Caco-2 (cell line): ENCODE results near the gene AXIN1. TPM values are rescaled to one million over a fixed set of nuclear protein-coding genes. Genes with fewer than 3 reads are reported as not detected.
A peak's percentile ranks its signal among the peaks of the same experiment; 100 is the strongest.

Experiments
- BruUV-seq: library from RNA; stranded (reverse); fragments of 400-500 nt; replicated peaks from 2 replicates; lab custom pipeline; 2021; lab: Mats Ljungman, UMichigan
- CTCF ChIA-PET: fragments of 300-600 bp; sonication (Branson Sonifier 250); formaldehyde crosslinking; loops from one replicate; lab custom pipeline; 2022; ENCODE audit warnings: antibody characterized with exemption; lab: Charles Lee
- POLR2A ChIA-PET: fragments of 300-600 bp; sonication (Branson Sonifier 250); formaldehyde crosslinking; loops from one replicate; lab custom pipeline; 2022; ENCODE audit warnings: antibody characterized with exemption; lab: Charles Lee
- DNase-seq, 2 experiments: peaks; one replicate each; pipeline versions ENCODE4 v3.0.0 to v3.0.0-alpha.2; 2020 to 2022
- H3K27me3 ChIP-seq: replicated peaks from 2 replicates; pipeline ENCODE4 v1.6.0; 2011; ENCODE audit warnings: low read length; ENCODE audit not compliant: control insufficient read depth, insufficient read depth
- H3K36me3 ChIP-seq: 2 replicates; pipeline ENCODE4 v1.5.1; 2011; ENCODE audit warnings: low read length; ENCODE audit not compliant: control insufficient read depth, insufficient read depth
- H3K4me1 ChIP-seq: fragments of 250-450 bp; sonication (Bioruptor Pico); 2 replicates; pipeline ENCODE4 v1.5.1; 2020; ENCODE audit warnings: mild to moderate bottlenecking
- H3K4me3 ChIP-seq: 2 replicates; pipeline ENCODE4 v1.5.1; 2011; ENCODE audit warnings: low read depth, mild to moderate bottlenecking, control low read depth, low read length
- H3K9me3 ChIP-seq: fragments of 250-450 bp; sonication (Bioruptor Pico); 2 replicates; pipeline ENCODE4 v1.5.1; 2020; ENCODE audit warnings: mild to moderate bottlenecking, moderate library complexity
- H3K27ac Mint-ChIP-seq: one replicate; pipeline ENCODE4 v1.8.0; 2022; ENCODE audit warnings: mixed read lengths; ENCODE audit not compliant: unreplicated experiment
- H3K27me3 Mint-ChIP-seq: one replicate; pipeline ENCODE4 v1.8.0; 2022; ENCODE audit warnings: mixed read lengths; ENCODE audit not compliant: insufficient read depth, unreplicated experiment
- H3K36me3 Mint-ChIP-seq: one replicate; pipeline ENCODE4 v1.8.0; 2022; ENCODE audit warnings: mild to moderate bottlenecking, mixed read lengths; ENCODE audit not compliant: insufficient read depth, unreplicated experiment
- H3K4me1 Mint-ChIP-seq: one replicate; pipeline ENCODE4 v1.8.0; 2022; ENCODE audit warnings: low read depth, mixed read lengths; ENCODE audit not compliant: unreplicated experiment
- H3K4me3 Mint-ChIP-seq: one replicate; pipeline ENCODE4 v1.8.0; 2022; ENCODE audit warnings: mild to moderate bottlenecking, moderate library complexity, mixed read lengths; ENCODE audit not compliant: unreplicated experiment
- H3K9me3 Mint-ChIP-seq: one replicate; pipeline ENCODE4 v1.8.0; 2022; ENCODE audit warnings: mixed read lengths; ENCODE audit not compliant: unreplicated experiment
- CTCF ChIP-seq, 2 experiments: fragments of 200-600 bp in 1 of 2; IDR thresholded peaks; 1 replicate in 1 of 2; 2 replicates in 1 of 2; pipeline versions ENCODE4 v1.5.1 to v1.8.0; 2011 to 2022; ENCODE audit warnings: antibody characterized with exemption in 1 of 2, control low read depth in 1 of 2, inconsistent platforms in 1 of 2, low read depth in 1 of 2, low read length in 1 of 2, mild to moderate bottlenecking in 1 of 2, moderate library complexity in 1 of 2; ENCODE audit not compliant: insufficient read depth in 1 of 2, severe bottlenecking in 1 of 2, unreplicated experiment in 1 of 2
- intact Hi-C: fragments of 100-400 bp; cut with micrococcal nuclease; formaldehyde crosslinking; loops from one replicate; pipeline ENCODE4 v1.10.0; 2022; ENCODE audit not compliant: unreplicated experiment
- total RNA-seq: library from RNA; stranded (reverse); gene quantifications from 2 replicates; pipeline ENCODE4 v1.2.3, GENCODE V29; 2022

AXIN1 gene
- total RNA-seq, 1 experiment from 2014 or later: 34.5 TPM

- no peaks in the 10 kb centered on the region for H3K4me1 Mint-ChIP-seq
- peak overlapping the region; percentile 91 for H3K4me3 Mint-ChIP-seq
- BruUV-seq: no TSS peak
- no peak for TF ChIP-seq CTCF (IDR thresholded peaks at IDR 0.05; ENCODE audit: insufficient read depth in 1 of 2, low read depth in 1 of 2, low read length in 1 of 2, severe bottlenecking in 1 of 2, unreplicated experiment in 1 of 2)
- POLR2A ChIA-PET: no interaction called here
- H3K27me3 Mint-ChIP-seq: no peaks in the 10 kb centered on the region
- Histone ChIP-seq H3K4me3 (no peak overlapping the region), H3K9me3 (no peaks in the 10 kb centered on the region), H3K36me3 (peaks cover 2% of the 10 kb centered on the region), H3K4me1 (no peaks in the 10 kb centered on the region), H3K27me3 (no peaks in the 10 kb centered on the region)
- no peak for DNase-seq
- CTCF ChIA-PET: no interaction called here
- intact Hi-C loops: no loop called here
- H3K27ac Mint-ChIP-seq: no peak overlapping the region
- no peaks in the 10 kb centered on the region for H3K9me3 Mint-ChIP-seq
- H3K36me3 Mint-ChIP-seq: peaks cover 42% of the 10 kb centered on the region
Observed at GRCh38 chr16:369275-369865, 16.8 kb upstream of the AXIN1 start.

GRCh38 chr16:368388-369158 is 16.1 kb upstream of the AXIN1 start:
- H3K27ac Mint-ChIP-seq: no peak overlapping the region
- Histone ChIP-seq H3K4me3 (no peak overlapping the region), H3K4me1 (no peaks in the 10 kb centered on the region), H3K9me3 (no peaks in the 10 kb centered on the region), H3K27me3 (no peaks in the 10 kb centered on the region), H3K36me3 (peaks cover 2% of the 10 kb centered on the region)
- no peaks in the 10 kb centered on the region for H3K4me1 Mint-ChIP-seq
- no peak overlapping the region for H3K4me3 Mint-ChIP-seq
- no peaks in the 10 kb centered on the region for H3K9me3 Mint-ChIP-seq
- ChIA-PET POLR2A (no interaction called here), CTCF (no interaction called here)
- TF ChIP-seq CTCF (IDR thresholded peaks at IDR 0.05; ENCODE audit: insufficient read depth in 1 of 2, low read depth in 1 of 2, low read length in 1 of 2, severe bottlenecking in 1 of 2, unreplicated experiment in 1 of 2): no peak
- intact Hi-C loops: no loop called here
- no TSS peak for BruUV-seq
- H3K36me3 Mint-ChIP-seq: peaks cover 42% of the 10 kb centered on the region
- H3K27me3 Mint-ChIP-seq: no peaks in the 10 kb centered on the region
- no peak for DNase-seq

- Mint-ChIP-seq H3K27ac (no peak overlapping the region), H3K36me3 (peaks cover 43% of the 10 kb centered on the region), H3K4me3 (no peak overlapping the region), H3K4me1 (no peaks in the 10 kb centered on the region), H3K27me3 (no peaks in the 10 kb centered on the region), H3K9me3 (no peaks in the 10 kb centered on the region)
- TF ChIP-seq CTCF (IDR thresholded peaks at IDR 0.05; ENCODE audit: insufficient read depth in 1 of 2, low read depth in 1 of 2, low read length in 1 of 2, severe bottlenecking in 1 of 2, unreplicated experiment in 1 of 2): no peak
- peaks cover 2% of the 10 kb centered on the region; the same call in 1 of the 2 replicates for H3K36me3 ChIP-seq
- H3K4me1 ChIP-seq: no peaks in the 10 kb centered on the region
- H3K4me3 ChIP-seq: no peak overlapping the region
- H3K27me3 ChIP-seq: no peaks in the 10 kb centered on the region
- POLR2A ChIA-PET: no interaction called here
- DNase-seq: no peak
- no TSS peak for BruUV-seq
- H3K9me3 ChIP-seq: no peaks in the 10 kb centered on the region
- CTCF ChIA-PET: interaction anchor here (0.7 to 0.8 kb wide), 3 partner anchors 15 to 132 kb away, joined by 4 to 5 read pairs (median 5); partner anchors contain the start of gene AXIN1
- intact Hi-C loops: no loop called here
Observed at GRCh38 chr16:367333-367903, 14.9 kb upstream of the AXIN1 start.
